OCI-LY1 (cell line): ENCODE results near the gene ECPAS.

Experiments used
- H2AFZ ChIP-seq: fragments of 200-600 bp; sonication (generic), shearing (Covaris generic); 2 replicates; pipeline ENCODE4 v1.6.0; 2014; ENCODE audit warnings: antibody characterized with exemption, mild to moderate bottlenecking, low read length
- H3F3A ChIP-seq: fragments of 200-600 bp; sonication (generic), shearing (Covaris generic); 2 replicates; pipeline ENCODE4 v1.6.0; 2014; ENCODE audit warnings: mild to moderate bottlenecking, antibody characterized with exemption, low read length, moderate library complexity; ENCODE audit not compliant: insufficient read depth
- H3K27ac ChIP-seq: fragments of 200-600 bp; sonication (generic); 2 replicates; pipeline ENCODE4 v1.5.1; 2014; ENCODE audit warnings: low read length, mixed run types, mild to moderate bottlenecking, low read depth; ENCODE audit not compliant: poor library complexity, severe bottlenecking
- H3K27me3 ChIP-seq: fragments of 200-600 bp; sonication (generic); 2 replicates; pipeline ENCODE4 v1.6.0; 2014; ENCODE audit warnings: antibody characterized with exemption, mild to moderate bottlenecking, low read length, moderate library complexity; ENCODE audit not compliant: insufficient read depth
- H3K36me3 ChIP-seq: fragments of 200-600 bp; sonication (generic); 2 replicates; pipeline ENCODE4 v1.6.1; 2014; ENCODE audit warnings: mild to moderate bottlenecking, antibody characterized with exemption, low read length, moderate library complexity, mixed read lengths; ENCODE audit not compliant: insufficient read depth
- H3K4me1 ChIP-seq: fragments of 200-600 bp; sonication (generic); 2 replicates; pipeline ENCODE4 v1.5.1; 2014; ENCODE audit warnings: mild to moderate bottlenecking, low read length, moderate library complexity; ENCODE audit not compliant: insufficient read depth, severe bottlenecking
- H3K4me2 ChIP-seq: fragments of 200-600 bp; sonication (generic), shearing (Covaris generic); 2 replicates; pipeline ENCODE4 v1.6.1; 2014; ENCODE audit warnings: low read length
- H3K4me3 ChIP-seq: fragments of 200-600 bp; sonication (generic); 2 replicates; pipeline ENCODE4 v1.5.1; 2014; ENCODE audit warnings: low read length, low read depth, mild to moderate bottlenecking, mixed read lengths; ENCODE audit not compliant: poor library complexity, severe bottlenecking
- H3K79me2 ChIP-seq: fragments of 200-600 bp; shearing (Covaris generic); 2 replicates; pipeline ENCODE4 v1.6.1; 2016; ENCODE audit warnings: mixed run types, low read length, mixed read lengths; ENCODE audit not compliant: insufficient read depth
- H3K9ac ChIP-seq: fragments of 200-600 bp; sonication (generic), shearing (Covaris generic); 2 replicates; pipeline ENCODE4 v1.6.1; 2014; ENCODE audit warnings: mild to moderate bottlenecking, low read length, mixed read lengths
- H3K9me2 ChIP-seq: fragments of 200-600 bp; sonication (generic), shearing (Covaris generic); 2 replicates; pipeline ENCODE4 v1.6.1; 2014; ENCODE audit warnings: low read depth, mild to moderate bottlenecking, low read length, mixed read lengths
- H3K9me3 ChIP-seq: fragments of 200-600 bp; shearing (Covaris generic); 2 replicates; pipeline ENCODE4 v1.6.1; 2014; ENCODE audit warnings: low read length, mixed read lengths
- H4K20me1 ChIP-seq: fragments of 200-600 bp; sonication (generic), shearing (Covaris generic); 2 replicates; pipeline ENCODE4 v1.6.0; 2016; ENCODE audit warnings: mild to moderate bottlenecking, low read length; ENCODE audit not compliant: insufficient read depth
- EZH2 ChIP-seq: fragments of 200-600 bp; sonication (generic), shearing (Covaris generic); IDR thresholded peaks from 2 replicates; pipeline ENCODE4 v1.8.0; 2017; ENCODE audit warnings: borderline replicate concordance, mixed run types, mild to moderate bottlenecking, antibody characterized with exemption, low read length, moderate library complexity, mixed read lengths
- TF ChIP-seq, protein P1 (sequence below): fragments of 200-600 bp; sonication (generic), shearing (Covaris generic); IDR thresholded peaks from 2 replicates; pipeline ENCODE4 v1.5.1; 2017; ENCODE audit warnings: mild to moderate bottlenecking, antibody characterized with exemption, low read length, moderate library complexity, mixed read lengths

ECPAS gene

DNA sequence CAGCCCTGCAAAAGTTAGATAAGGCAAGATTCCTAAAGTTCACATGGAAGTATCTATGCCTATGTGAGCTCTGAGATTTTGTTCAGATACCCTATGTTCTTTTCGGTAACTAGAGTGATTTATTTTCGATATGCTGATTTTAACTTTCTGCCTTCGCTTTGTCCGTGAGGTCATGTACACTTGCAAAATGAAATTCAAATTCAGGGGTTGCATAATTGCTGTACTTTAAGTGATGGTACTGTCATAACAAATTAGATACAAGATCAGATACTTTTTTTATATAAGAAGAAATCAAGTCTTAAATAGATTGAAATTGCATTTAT, 350 bp upstream of the ECPAS start:
- H3K4me1 ChIP-seq: peaks cover 19% of the 10 kb centered on the region
- H3F3A ChIP-seq: no peaks in the 10 kb centered on the region
- H2AFZ ChIP-seq: 0 out of 2 replicates have a peak overlapping the region, but pooled peaks have one; percentile 13
- H3K9ac ChIP-seq: peak overlapping the region; percentile 72
- no peaks in the 10 kb centered on the region for H3K9me2 ChIP-seq
- H3K79me2 ChIP-seq: peaks cover 32% of the 10 kb centered on the region
- peak overlapping the region; percentile 95 for H3K4me3 ChIP-seq
- H4K20me1 ChIP-seq: no peaks in the 10 kb centered on the region
- H3K27me3 ChIP-seq: no peaks in the 10 kb centered on the region
- H3K36me3 ChIP-seq: no peaks in the 10 kb centered on the region
- H3K4me2 ChIP-seq: peak overlapping the region; percentile 77
- peak overlapping the region; percentile 42 for H3K27ac ChIP-seq
- no peak for TF ChIP-seq EZH2
- TF ChIP-seq, protein P1, sequence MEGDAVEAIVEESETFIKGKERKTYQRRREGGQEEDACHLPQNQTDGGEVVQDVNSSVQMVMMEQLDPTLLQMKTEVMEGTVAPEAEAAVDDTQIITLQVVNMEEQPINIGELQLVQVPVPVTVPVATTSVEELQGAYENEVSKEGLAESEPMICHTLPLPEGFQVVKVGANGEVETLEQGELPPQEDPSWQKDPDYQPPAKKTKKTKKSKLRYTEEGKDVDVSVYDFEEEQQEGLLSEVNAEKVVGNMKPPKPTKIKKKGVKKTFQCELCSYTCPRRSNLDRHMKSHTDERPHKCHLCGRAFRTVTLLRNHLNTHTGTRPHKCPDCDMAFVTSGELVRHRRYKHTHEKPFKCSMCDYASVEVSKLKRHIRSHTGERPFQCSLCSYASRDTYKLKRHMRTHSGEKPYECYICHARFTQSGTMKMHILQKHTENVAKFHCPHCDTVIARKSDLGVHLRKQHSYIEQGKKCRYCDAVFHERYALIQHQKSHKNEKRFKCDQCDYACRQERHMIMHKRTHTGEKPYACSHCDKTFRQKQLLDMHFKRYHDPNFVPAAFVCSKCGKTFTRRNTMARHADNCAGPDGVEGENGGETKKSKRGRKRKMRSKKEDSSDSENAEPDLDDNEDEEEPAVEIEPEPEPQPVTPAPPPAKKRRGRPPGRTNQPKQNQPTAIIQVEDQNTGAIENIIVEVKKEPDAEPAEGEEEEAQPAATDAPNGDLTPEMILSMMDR: no peak
- H3K9me3 ChIP-seq: no peaks in the 10 kb centered on the region

DNA sequence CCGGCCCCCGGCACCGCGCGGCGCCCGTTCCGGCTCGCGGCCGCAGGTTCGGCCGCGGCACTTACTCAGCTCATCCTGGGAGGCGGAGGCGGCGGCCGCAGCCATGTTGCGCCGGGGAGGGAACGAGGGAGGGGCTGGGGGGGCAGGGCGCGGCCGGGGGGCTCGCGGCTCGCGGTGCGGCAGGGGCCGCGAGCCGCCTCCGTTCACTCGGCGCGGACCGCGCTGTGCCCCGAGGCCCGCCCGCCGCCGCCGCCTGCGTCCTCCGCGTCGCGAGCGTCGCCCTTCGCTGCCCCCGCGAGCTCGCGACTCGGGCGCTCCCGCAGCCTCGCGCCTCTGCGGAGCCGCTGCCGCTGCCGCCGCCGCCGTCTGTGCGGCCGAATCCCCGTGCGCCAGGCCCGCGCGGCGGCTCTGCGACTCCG, 735 bp downstream of the ECPAS start:
- no peaks in the 10 kb centered on the region for H3K9me3 ChIP-seq
- peaks cover 19% of the 10 kb centered on the region for H3K4me1 ChIP-seq
- peak overlapping the region; percentile 94 for H3K9ac ChIP-seq
- H3K36me3 ChIP-seq: no peaks in the 10 kb centered on the region
- H3K79me2 ChIP-seq: peaks cover 43% of the 10 kb centered on the region
- H3K27ac ChIP-seq: no peak overlapping the region
- no peak for TF ChIP-seq EZH2
- TF ChIP-seq, protein P1: no peak
- no peak overlapping the region for H2AFZ ChIP-seq
- peak overlapping the region; percentile 95 for H3K4me3 ChIP-seq
- no peaks in the 10 kb centered on the region for H3K9me2 ChIP-seq
- H3K27me3 ChIP-seq: no peaks in the 10 kb centered on the region
- no peaks in the 10 kb centered on the region for H4K20me1 ChIP-seq
- H3F3A ChIP-seq: no peaks in the 10 kb centered on the region
- H3K4me2 ChIP-seq: no peak overlapping the region

DNA sequence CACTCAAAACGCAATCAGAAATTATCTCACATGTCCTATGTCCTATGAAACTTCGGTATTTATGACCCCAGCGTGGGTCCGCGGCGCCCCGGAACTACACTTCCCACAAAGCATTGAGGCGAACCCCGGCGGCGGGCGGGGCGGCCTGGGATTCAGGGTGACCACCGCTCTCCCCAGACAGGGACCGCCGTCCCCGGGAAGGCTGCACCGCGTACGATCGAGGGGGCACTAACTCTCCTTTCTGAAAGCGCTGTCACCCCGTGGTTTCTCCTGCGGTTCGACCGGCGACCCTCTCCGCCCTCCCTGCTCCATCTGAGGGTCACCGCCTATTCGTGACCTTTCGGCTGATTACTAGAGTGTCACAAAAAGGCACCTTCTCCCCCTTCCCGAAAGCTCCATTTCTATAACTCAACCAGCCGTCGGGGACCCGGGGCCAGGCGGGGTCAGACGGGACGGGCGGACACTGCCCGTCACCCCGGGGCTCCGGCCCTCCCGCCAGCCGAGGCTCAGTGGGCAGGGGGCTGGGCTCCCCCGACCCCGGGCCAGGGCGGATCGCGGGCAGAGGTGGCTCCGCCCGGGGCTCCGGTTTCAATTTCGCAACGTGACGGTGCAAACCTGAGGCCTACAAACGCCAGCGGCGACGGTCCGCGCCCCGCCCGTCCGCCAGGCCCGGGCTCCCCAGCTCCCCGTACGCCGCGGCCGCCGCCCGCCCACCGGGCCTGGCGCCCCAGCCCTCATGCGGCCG, 1.3 kb downstream of the ECPAS start:
- no peak overlapping the region for H2AFZ ChIP-seq
- TF ChIP-seq, protein P1: no peak
- TF ChIP-seq EZH2: no peak
- peaks cover 19% of the 10 kb centered on the region for H3K4me1 ChIP-seq
- H3K27me3 ChIP-seq: no peaks in the 10 kb centered on the region
- no peaks in the 10 kb centered on the region for H3K36me3 ChIP-seq
- H3K9me3 ChIP-seq: no peaks in the 10 kb centered on the region
- no peaks in the 10 kb centered on the region for H4K20me1 ChIP-seq
- H3K4me3 ChIP-seq: peak overlapping the region; percentile 95
- H3K27ac ChIP-seq: peak overlapping the region; percentile 69
- H3K79me2 ChIP-seq: peaks cover 48% of the 10 kb centered on the region
- H3K4me2 ChIP-seq: peak overlapping the region; percentile 83
- peak overlapping the region; percentile 94 for H3K9ac ChIP-seq
- no peaks in the 10 kb centered on the region for H3K9me2 ChIP-seq
- H3F3A ChIP-seq: no peaks in the 10 kb centered on the region
